CD1c-positive myeloid dendritic cell (primary cell): Measurements from ENCODE around the gene SERPINA3.
"Not testable (repeated sequence)": the region's sequence is repeated elsewhere in the genome, so short reads cannot be mapped to it uniquely, and the experiment has no call there.

Source experiments
- DNase-seq: peaks from one replicate; pipeline ENCODE4 v3.0.0-alpha.2; 2016; ENCODE audit errors: extremely low spot score

Gene SERPINA3

DNA sequence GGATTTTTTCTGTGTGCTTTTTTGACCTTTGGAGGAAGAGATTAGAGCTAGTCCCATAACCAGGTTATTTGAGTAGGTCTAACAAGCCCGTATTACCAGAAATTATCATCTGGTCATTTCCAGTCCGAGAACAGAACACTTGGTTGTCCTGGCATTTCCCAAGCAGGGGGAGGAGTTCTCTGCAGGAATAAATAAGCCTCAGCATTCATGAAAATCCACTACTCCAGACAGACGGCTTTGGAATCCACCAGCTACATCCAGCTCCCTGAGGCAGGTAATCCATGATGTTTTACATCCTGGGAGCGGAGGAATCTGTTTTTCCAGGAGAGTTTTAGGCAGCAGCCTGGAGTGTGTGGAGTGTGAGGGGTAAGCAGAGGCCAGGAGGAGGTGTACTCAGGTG is at the start of gene SERPINA3:
SERPINA3 (plus strand) TSS at position 218 of the 400 bp plus-strand sequence. CDS start 2,051 bp downstream, outside the sequence.
- DNase-seq, result no peak

DNA sequence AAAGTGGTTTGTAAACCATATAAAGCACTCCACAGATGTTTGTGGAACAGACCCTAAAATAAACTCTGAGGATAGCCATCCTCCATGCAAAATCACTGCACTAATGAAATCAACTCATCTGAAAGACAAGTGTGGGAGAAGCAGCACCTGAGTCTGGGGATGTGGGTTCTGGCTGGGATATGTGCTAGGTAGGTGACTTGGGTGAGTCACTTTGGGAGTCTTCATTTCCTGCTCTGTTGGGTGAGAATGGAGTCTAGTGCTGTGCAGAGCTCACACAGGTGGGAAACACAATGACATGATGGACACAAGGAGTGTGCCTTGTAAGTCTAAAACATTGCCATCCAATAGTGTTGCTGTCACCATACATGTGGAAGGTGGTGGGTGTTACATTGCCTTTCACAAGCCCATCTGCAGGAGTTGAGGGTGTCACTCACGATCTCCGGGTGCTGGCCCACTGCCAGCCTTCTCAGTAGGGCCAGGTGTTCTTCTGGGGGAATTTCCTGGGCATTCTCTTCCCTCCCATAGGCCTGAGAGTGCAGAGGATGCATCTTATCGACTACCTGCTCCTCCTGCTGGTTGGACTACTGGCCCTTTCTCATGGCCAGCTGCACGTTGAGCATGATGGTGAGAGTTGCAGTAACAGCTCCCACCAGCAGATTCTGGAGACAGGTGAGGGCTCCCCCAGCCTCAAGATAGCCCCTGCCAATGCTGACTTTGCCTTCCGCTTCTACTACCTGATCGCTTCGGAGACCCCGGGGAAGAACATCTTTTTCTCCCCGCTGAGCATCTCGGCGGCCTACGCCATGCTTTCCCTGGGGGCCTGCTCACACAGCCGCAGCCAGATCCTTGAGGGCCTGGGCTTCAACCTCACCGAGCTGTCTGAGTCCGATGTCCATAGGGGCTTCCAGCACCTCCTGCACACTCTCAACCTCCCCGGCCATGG is 49.0 kb upstream of the SERPINA3 start:
- no peak for DNase-seq

DNA sequence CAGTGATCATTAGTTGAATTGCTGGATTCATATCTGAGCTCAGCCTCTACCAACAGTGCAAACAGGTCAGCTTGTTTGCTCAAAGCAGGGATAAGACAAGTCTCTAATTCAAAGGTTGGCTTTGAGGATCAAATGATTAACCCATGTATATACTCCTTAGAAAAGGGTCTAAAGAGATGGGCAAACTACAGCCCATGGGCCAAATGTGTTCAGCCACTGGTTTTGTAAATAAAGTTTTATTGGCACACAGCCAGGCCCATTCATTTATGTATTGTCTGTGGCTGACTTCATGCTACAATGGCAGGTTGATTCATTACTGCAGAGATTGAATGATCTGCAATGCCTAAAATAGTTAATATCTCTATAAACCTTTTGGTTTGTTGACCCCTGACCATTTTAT is 47.8 kb upstream of the SERPINA3 start:
- no peak for DNase-seq

DNA sequence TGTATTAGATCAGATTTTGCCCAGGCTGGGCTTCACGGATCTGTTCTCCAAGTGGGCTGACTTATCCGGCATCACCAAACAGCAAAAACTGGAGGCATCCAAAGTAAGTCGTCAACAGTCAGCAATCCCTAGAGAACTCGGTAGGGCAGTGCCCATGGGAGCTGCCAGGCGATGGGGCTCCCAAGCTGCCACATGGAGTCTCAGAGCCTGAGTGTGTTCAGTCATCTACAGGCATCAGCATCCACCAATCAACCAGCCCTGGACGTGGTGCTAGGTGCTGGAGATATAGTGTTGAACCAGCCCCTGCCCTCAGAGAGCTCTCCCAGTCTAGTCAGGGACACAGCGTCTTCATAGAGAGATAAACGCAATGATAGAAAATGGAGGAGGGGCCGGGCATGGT is 44.0 kb upstream of the SERPINA3 start:
- DNase-seq, result no peak

DNA sequence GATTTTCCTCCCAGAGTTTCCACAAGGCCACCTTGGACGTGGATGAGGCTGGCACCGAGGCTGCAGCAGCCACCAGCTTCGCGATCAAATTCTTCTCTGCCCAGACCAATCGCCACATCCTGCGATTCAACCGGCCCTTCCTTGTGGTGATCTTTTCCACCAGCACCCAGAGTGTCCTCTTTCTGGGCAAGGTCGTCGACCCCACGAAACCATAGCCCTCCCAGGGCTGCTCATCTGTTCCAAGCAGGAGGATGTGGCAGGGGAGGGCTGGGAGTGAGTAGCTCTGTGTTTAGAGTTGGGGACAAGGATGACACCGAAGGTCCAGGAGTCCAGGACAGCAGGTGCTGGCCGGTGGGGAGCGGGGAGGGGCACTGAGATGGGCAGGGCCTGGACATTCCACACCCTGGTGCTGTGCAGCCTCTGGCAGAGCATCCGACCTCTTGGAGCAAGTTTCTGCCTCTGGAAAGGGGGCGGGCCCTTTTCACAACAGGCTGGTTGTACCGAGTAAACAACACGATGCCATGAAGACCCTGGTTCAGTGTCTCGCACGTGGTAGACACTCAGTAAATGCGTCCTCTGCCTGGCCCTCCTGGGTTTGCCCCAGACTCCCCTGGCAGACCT is 42.7 kb upstream of the SERPINA3 start:
- DNase-seq, result no peak

DNA sequence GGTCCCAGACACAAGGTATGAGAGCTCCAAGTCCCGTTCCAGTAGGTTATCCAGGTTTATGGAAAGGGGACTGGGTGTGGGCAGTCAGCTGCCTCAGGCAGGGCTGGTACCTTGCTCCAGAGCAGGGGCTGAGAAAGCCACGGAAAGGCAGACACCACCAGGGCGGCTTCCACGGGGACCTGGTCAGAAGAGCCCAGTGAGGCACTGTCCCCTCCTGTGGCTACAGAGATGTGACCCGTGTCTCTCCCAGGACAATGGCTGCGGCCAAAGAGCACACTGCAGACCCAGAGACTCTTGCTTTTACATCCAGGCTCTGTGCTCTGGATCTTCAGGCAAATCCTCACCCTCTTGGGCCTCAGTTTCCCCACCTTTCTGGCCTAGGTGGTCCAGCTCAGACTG is 42.2 kb upstream of the SERPINA3 start:
- no peak for DNase-seq

DNA sequence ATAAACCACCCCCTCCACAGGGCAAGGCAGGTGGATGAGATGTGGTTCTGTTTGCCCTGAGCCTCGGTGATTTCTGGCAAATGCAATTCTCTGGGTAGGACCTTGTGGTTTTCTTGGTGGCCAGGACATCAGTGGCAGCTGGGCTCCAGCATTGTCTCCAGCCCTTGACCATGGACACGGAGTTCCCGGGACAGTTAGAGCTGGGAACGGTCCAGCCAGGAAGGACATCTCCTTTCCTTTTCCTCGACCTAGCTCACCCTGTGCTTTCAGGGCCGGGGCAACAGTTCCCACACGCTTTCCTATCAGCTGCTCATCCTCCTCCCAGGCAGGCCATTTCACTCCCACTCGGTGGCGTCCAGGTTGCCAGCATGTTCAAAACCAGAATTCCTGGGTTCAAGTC is 41.8 kb upstream of the SERPINA3 start:
- DNase-seq, result no peak

DNA sequence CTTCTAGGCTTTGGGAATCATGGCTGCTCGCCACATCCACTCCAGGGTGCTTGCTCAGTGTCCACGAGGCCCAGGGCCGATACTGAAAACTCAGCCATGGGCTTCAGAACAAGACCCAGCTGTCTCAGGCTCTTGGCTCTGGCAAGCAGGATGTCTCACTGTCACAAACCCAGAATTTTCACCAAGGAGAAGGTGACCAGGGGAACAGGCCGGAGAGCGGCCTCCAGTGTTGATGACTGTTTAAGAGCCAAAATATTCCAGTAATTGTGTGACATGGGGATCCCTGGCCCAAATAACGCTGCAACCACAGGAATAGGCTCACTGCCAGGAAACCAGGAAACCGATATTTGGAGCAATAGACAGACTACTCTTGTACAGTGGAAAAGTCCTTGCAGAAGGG is 40.8 kb upstream of the SERPINA3 start:
- DNase-seq, result no peak

DNA sequence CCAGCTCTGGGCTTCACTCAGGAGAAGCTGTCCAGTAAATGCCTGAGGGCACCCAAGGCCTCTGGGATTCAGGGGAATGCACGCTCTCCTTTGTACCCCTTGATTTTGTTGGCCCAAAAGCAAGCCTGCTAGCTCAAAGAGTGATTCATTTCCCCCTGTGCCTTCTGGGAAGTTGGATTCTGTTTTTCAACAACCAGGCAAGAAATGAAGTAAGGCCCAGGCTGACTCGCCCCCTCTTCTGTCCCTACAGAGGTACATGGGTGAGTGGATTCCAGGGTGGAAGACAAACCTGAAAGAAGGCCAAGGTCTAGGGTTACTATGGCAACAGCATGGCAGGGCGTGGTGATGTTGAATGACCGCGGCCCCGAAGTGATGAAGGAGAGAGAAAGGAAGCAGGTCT is 40.2 kb upstream of the SERPINA3 start:
- no peak for DNase-seq

DNA sequence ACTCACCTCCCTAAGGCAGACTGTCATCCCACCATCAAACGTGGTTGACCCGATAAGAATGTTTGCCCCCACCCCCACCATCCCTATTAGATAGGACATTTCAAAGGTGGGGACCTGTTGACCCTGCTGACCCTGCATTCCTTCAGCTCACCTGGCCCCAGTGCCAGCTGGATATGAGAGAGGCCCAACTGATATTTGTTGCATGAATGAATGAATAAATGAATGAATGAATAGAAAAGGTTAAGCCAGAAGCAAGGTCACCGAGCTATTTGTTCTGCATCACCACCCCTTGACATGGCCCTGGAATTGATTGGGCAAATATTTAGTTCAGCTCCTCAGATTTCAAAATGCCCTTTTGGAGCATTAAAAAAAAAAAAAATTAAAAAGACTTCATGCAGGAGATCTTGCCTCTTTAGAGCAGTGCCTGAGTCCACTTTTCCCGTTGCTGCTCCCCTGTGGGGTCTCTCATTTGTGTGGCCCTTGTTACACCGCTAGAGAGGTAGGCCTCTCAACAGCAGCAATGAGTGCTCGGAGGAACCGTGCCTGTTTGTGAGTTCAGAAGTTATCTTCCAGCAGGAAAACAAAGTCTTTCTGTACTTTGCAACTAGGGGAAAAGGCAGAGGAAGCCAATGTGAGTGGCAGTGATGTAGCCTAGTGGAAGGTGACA is 39.4 kb upstream of the SERPINA3 start:
- no peak for DNase-seq

DNA sequence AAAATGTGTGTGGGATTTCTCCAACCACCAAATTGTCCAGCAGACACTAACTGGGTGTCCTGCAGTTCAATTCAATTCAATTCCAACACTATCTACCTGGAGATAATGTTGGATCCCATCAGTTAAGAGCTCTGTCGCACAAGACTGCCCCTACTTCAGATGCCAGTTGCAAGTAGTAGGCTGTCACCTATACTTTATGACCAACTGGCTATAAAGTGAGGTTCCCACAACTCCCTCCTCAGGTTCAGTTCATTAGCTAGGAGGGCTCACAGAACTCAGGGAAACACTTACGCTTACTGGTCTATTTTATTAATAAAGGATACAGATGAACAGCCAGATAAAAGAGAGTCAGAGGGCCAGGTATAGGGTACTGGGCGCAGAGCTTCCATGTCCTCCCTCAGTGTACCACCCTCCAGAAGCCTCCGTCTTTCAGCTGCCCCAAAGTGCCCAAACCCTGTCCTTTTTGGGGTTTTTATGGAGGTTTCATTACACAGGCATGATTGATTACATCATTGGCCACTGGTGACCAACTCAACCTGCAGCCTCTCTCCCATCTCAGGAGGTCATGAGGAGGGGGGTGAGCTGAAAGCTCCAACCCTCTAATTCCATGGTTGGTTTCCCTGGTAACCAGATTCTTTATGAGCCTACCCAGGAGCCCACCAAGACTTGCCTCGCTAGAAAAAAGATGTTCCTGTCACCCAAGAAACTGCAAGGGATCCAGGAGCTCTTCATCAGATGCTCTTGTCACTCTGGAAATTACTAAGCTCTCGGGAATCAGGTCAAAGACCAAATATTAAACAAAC is 38.5 kb upstream of the SERPINA3 start:
- DNase-seq, result no peak

DNA sequence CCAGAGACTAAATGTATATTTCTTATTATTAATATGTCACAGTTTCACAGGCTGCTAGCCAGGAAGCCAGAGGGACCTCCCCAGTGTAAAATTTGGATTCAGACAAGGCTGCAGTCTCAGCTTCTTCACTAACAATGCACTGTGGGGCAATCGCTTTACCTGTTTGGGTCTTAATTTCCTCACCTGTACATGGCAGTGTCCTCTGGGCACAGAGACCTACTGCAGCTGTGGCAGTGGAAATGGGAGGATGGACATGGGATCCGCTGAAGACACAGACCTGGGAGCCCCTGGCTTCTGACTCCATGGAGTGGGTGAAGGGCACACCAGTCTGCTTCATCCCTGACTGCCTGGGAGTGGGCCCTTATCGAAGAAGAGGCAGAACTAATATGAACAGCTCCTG is 37.9 kb upstream of the SERPINA3 start:
- no peak for DNase-seq

DNA sequence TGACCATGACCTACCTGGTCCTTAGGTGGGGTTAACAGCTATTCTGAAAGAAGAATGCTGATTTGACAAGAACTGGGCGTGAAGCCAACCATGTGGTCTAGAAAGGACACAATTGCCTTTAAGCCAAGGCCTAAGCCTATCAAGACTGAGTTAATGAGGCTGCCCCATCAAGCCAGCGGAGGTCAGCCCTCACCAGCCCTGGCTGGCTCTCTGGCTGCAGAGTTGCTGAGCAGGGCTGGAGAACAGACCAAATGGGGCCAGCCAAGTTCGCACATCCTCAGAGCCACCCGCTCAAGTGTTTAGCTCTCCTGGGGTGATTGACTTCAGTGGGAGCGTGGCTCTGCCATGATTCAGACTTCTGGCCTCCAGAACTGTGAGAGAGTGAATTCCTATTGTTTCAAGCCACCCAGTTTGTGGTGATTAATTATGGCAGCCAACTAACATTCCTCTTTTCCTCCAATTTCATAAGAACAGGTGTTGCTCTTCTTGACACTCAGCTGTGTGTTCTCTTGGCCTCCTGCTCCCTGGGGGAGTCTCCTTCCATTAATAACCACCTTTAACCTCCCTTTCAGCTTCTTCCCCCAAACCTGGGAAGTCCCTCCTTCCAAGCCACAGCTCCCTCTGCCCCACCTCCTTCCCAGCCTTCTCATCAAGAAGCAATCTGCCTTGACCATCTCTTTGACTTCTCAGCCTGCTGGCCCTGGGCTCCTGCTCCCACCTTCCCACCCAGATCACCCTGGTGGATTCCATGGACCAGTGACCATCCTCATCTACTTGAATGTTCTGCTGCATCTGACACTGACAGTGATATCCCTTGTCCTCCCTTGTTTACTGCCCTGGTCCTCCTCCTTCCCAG is 36.2 kb upstream of the SERPINA3 start:
- DNase-seq, result no peak

DNA sequence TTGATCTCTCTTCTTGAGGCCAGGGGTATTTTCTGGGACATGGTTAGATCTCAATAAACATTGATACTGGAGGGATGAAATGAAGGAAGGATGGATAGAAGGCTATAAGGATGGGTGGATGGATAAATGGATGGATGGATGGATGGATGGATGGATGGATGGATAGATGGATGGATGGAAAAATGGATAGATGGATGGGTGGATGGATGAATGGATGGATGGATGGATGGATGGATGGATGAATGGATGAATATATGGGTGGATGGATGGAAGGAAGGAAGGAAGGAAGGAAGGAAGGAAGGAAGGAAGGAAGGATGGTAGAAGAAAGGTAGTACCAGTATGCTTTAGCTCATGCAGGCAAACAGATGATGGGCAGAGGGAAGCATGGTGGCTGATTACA is 34.7 kb upstream of the SERPINA3 start:
- not testable (repeated sequence) for DNase-seq

DNA sequence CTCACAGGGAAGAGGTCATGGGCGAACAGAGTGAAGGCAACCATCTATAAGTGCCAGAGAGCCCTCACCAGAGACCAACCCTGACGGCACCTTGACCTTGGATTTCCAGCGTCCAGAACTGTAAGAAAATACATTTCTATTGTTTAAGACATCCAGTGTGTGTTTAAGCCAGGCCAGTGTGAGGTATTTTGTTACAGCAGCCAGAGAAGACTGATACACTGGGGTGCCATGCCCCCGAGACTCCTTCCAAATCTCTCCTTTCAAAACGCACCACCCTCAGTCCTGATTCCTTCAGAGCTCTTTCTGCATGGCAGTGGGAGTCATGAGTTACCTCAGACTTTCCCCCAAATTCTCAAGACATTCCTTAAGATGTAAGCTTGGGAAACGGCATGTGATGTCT is 33.5 kb upstream of the SERPINA3 start:
- DNase-seq, result no peak

DNA sequence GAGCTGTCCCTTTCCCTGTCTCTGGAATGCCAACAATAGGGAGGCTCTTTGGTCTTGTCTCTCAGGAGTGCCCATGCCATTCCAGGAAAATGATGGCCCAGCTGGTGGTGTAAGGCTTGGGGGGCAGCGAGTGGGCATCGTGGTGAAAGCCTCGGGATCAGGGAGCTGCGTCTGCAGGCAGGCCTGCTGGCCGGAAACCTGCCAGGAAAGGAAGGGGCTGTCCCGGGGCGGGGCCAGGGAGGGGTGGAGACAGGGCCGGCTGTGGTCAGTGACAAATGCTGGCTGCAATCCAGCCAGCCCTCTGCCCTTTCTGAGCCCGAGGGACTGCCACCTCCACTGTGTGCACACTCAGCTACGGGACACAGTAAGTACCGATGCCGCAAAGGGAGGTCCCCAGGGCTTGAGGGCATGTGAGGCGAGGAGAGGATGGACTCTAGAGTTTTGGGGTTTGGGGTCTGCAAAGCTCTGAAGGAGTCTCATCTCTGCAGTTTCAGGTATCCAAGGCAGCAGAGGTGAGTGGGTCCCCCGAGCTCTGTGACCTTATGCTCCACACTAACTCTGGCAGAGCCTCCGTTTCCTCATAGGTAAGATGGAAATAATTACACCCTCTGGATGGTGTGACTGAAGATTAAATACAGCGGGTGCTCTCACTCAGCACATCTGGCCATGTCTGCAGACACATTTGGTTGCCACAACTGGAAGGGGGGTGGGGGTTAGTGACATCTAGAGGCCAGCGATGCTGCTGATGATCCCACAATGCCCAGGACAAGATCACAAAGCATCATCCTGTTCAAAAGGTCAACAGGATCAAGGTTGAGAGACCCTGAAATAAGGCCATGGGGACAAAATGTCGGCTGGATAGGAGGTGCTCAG is 30.8 kb upstream of the SERPINA3 start, which contains the start of gene SERPINA5:
SERPINA5 (plus strand) TSS at position 300 of the 873 bp plus-strand sequence. CDS start 5,937 bp downstream, outside the sequence.
- no peak for DNase-seq

DNA sequence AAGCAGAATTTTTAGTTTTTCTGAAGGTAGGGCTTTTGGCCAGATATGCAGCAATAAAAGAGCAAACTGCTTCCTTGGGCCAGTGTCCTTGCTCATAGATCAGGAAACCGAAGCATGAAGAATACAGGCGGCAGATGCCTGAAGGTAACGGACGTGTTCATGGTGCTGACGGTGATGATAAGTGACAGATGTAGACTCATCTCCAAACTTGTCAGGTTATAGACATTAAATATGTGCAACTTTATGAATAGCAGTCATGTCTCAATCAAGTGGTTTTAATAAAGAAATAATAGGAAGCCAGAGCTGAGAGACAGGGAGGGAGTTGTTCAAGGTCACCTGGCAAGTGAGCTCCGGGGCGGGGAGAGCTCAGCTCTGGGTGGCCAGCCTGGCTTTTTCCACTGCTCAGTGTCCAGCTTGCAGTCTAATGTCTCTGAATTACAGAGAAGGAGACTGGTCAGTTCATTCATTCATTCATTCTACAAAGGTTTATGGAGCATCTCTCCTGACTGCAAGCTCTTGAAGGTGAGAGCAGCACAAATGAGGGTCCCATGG is 29.9 kb upstream of the SERPINA3 start:
- DNase-seq, result no peak

DNA sequence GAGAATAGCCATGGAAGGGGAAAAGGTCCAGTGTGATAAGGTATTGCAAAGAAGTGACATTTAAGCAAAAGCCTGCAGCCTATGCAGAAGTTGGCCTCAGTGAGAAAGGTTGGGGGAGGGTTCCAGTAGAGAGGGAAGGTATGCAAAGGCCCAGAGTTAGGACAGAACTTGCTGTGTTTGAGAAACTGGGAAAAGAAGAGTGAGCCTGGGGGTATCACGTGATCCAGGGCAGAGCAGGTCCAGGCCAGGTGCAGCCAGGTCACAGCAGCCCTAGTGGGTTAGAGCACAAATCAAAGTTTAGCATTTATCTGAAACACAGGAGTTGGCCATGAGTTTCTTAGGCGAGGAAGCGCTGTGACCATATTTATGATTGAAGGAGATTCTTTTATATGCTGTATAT is 29.3 kb upstream of the SERPINA3 start:
- DNase-seq, result no peak

DNA sequence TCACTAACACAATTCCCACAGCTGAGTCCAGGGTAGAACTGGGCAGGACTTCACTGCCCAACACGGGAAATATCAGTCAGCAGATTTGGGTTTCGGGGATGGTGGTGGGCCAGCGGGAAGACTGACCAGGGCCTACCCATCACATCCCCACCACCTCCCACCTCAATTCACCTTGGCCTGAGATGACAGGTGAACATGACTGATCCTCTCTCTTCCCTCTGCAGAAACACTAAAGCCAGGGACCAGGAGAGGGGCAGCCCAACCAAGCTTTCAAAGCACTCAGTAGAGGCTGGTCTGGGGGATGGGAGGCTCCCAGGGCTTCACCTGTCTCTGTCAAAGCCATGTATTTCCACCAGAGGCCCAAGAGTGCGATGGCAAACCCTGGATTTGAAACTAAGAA is 28.6 kb upstream of the SERPINA3 start:
- DNase-seq, result no peak
